RCC 7860 (cell line): ENCODE results near the gene C3orf52.

Experiments
- DNase-seq: peaks from one replicate; pipeline ENCODE4 v3.0.0-alpha.2; 2015; ENCODE audit warnings: low spot score
- FAIRE-seq: peaks from 2 replicates; lab custom pipeline; 2012; peaks lifted over from hg19 to GRCh38; lab: Jason Lieb, UNC

Gene C3orf52

GRCh38 chr3:112117415-112117814, 31.2 kb downstream of the C3orf52 start:
- no peak for FAIRE-seq
- no peak for DNase-seq

GRCh38 chr3:112117841-112118571, 31.8 kb downstream of the C3orf52 start:
- DNase-seq: no peak
- FAIRE-seq: no peak

GRCh38 chr3:112119962-112120836, 34.0 kb downstream of the C3orf52 start:
- no peak for FAIRE-seq
- no peak for DNase-seq

- FAIRE-seq (no peak), DNase-seq (no peak)
Measured at GRCh38 chr3:112121577-112122547, 35.7 kb downstream of the C3orf52 start.

- FAIRE-seq (no peak), DNase-seq (no peak)
Measured at GRCh38 chr3:112122870-112123269, 36.7 kb downstream of the C3orf52 start.

- DNase-seq (no peak), FAIRE-seq (no peak)
Measured at GRCh38 chr3:112123548-112123947, 37.4 kb downstream of the C3orf52 start.

- no peak for DNase-seq
- no peak for FAIRE-seq
Measured at GRCh38 chr3:112124907-112125607, 38.9 kb downstream of the C3orf52 start.

GRCh38 chr3:112126511-112126911, 40.3 kb downstream of the C3orf52 start:
- DNase-seq (no peak), FAIRE-seq (no peak)

GRCh38 chr3:112127522-112128494, 41.6 kb downstream of the C3orf52 start:
- no peak for FAIRE-seq

GRCh38 chr3:112128843-112129727, 42.9 kb downstream of the C3orf52 start:
- DNase-seq (no peak), FAIRE-seq (no peak)

More at GRCh38 chr3:112127522-112128494, 41.6 kb downstream of the C3orf52 start:
- no peak for DNase-seq

- DNase-seq (no peak), FAIRE-seq (no peak)
Measured at GRCh38 chr3:112129925-112130637, 43.9 kb downstream of the C3orf52 start.

GRCh38 chr3:112130638-112130993, 44.4 kb downstream of the C3orf52 start:
- no peak for DNase-seq
- FAIRE-seq: no peak

GRCh38 chr3:112131111-112131510, 44.9 kb downstream of the C3orf52 start:
- FAIRE-seq (no peak), DNase-seq (no peak)

- FAIRE-seq: no peak
- DNase-seq: no peak
Measured at GRCh38 chr3:112132088-112132487, 45.9 kb downstream of the C3orf52 start.

- DNase-seq (no peak), FAIRE-seq (no peak)
Measured at GRCh38 chr3:112132554-112132953, 46.4 kb downstream of the C3orf52 start.

- DNase-seq (no peak), FAIRE-seq (no peak)
Measured at GRCh38 chr3:112132975-112133448, 46.8 kb downstream of the C3orf52 start, which contains the start of gene GCSAM. TSS of gene GCSAM (minus strand) at chr3:112133248. CDS start at chr3:112133120, 128 bp downstream.

- DNase-seq: no peak
- FAIRE-seq: no peak
Measured at GRCh38 chr3:112133626-112134334, 47.6 kb downstream of the C3orf52 start.
